H9 (cell line): Measurements from ENCODE around the gene FBXO42. TPM values are rescaled to one million over a fixed set of nuclear protein-coding genes. Genes with fewer than 3 reads are reported as not detected.
A peak's percentile ranks its signal among the peaks of the same experiment; 100 is the strongest.

Experiments used
- DNase-seq: peaks from one replicate; pipeline ENCODE4 v3.0.0-alpha.2; 2017
- H2AFZ ChIP-seq: one replicate; pipeline ENCODE4 v1.6.1; 2013; ENCODE audit warnings: mild to moderate bottlenecking, low read length, control low read depth, moderate library complexity
- H2AK5ac ChIP-seq: 2 replicates; pipeline ENCODE4 v1.6.1; 2013; ENCODE audit warnings: low read length, control low read depth, mixed read lengths; ENCODE audit not compliant: insufficient read length
- H2BK120ac ChIP-seq: one replicate; pipeline ENCODE4 v1.6.1; 2013; ENCODE audit warnings: low read depth, mild to moderate bottlenecking, low read length, control low read depth, inconsistent platforms; ENCODE audit not compliant: poor library complexity, severe bottlenecking
- H2BK12ac ChIP-seq: 2 replicates; pipeline ENCODE4 v1.6.1; 2013; ENCODE audit warnings: low read length, control low read depth, mixed read lengths, low read depth; ENCODE audit not compliant: insufficient read length
- H2BK15ac ChIP-seq: 2 replicates; pipeline ENCODE4 v1.6.1; 2013; ENCODE audit warnings: low read depth, low read length, control low read depth
- H2BK20ac ChIP-seq: one replicate; pipeline ENCODE4 v1.6.1; 2013; ENCODE audit warnings: low read depth, mild to moderate bottlenecking, low read length, control low read depth, inconsistent platforms; ENCODE audit not compliant: poor library complexity, severe bottlenecking
- H2BK5ac ChIP-seq: 2 replicates; pipeline ENCODE4 v1.6.1; 2013; ENCODE audit warnings: low read length, control low read depth, mixed read lengths; ENCODE audit not compliant: insufficient read length
- H3K14ac ChIP-seq: 2 replicates; pipeline ENCODE4 v1.6.1; 2013; ENCODE audit warnings: low read length, control low read depth; ENCODE audit not compliant: insufficient read depth
- H3K18ac ChIP-seq: 2 replicates; pipeline ENCODE4 v1.6.1; 2013; ENCODE audit warnings: low read depth, mild to moderate bottlenecking, mixed read lengths, low read length, control low read depth; ENCODE audit not compliant: insufficient read length
- H3K23ac ChIP-seq: 2 replicates; pipeline ENCODE4 v1.6.1; 2013; ENCODE audit warnings: low read length, control low read depth, mixed read lengths, low read depth; ENCODE audit not compliant: insufficient read length
- H3K23me2 ChIP-seq: 2 replicates; pipeline ENCODE4 v1.6.1; 2013; ENCODE audit warnings: low read depth, mild to moderate bottlenecking, mixed read lengths, low read length, control low read depth; ENCODE audit not compliant: insufficient read length, poor library complexity, severe bottlenecking
- H3K27ac ChIP-seq: 2 replicates; pipeline ENCODE4 v1.5.1; 2013; ENCODE audit warnings: low read length, control low read depth, mixed read lengths, low read depth; ENCODE audit not compliant: insufficient read length
- H3K27me3 ChIP-seq: 2 replicates; pipeline ENCODE4 v1.6.1; 2013; ENCODE audit warnings: low read length, control low read depth, inconsistent platforms; ENCODE audit not compliant: insufficient read depth
- H3K4ac ChIP-seq: 2 replicates; pipeline ENCODE4 v1.6.1; 2013; ENCODE audit warnings: low read depth, mild to moderate bottlenecking, control low read depth, inconsistent platforms, low read length, moderate library complexity
- H3K4me1 ChIP-seq: 2 replicates; pipeline ENCODE4 v1.6.1; 2013; ENCODE audit warnings: low read length, control low read depth, inconsistent platforms; ENCODE audit not compliant: insufficient read depth
- H3K4me2 ChIP-seq: 2 replicates; pipeline ENCODE4 v1.6.1; 2013; ENCODE audit warnings: low read length, control low read depth, mixed read lengths; ENCODE audit not compliant: insufficient read length, insufficient read depth
- H3K56ac ChIP-seq: 2 replicates; pipeline ENCODE4 v1.6.1; 2013; ENCODE audit warnings: low read depth, mild to moderate bottlenecking, mixed read lengths, low read length, control low read depth; ENCODE audit not compliant: insufficient read length
- H3K79me1 ChIP-seq: 2 replicates; pipeline ENCODE4 v1.6.1; 2013; ENCODE audit warnings: low read depth, mild to moderate bottlenecking, moderate library complexity, low read length, control low read depth, inconsistent platforms; ENCODE audit not compliant: insufficient read depth, poor library complexity, severe bottlenecking
- H3K79me2 ChIP-seq: 2 replicates; pipeline ENCODE4 v1.6.1; 2013; ENCODE audit warnings: low read length, control low read depth, inconsistent platforms; ENCODE audit not compliant: insufficient read depth
- H3K9ac ChIP-seq: 2 replicates; pipeline ENCODE4 v1.6.1; 2013; ENCODE audit warnings: low read length, control low read depth, mixed read lengths; ENCODE audit not compliant: insufficient read length; ENCODE audit errors: extremely low read depth
- H3K9me3 ChIP-seq: one replicate; pipeline ENCODE4 v1.6.1; 2013; ENCODE audit warnings: low read depth, low read length, inconsistent platforms; ENCODE audit not compliant: control insufficient read depth
- H3T11ph ChIP-seq: one replicate; pipeline ENCODE4 v1.6.1; 2013; ENCODE audit warnings: mild to moderate bottlenecking, low read length, control low read depth, inconsistent platforms
- H4K20me1 ChIP-seq: one replicate; pipeline ENCODE4 v1.6.1; 2013; ENCODE audit not compliant: control insufficient read depth, insufficient read length, insufficient read depth
- H4K5ac ChIP-seq: 2 replicates; pipeline ENCODE4 v1.6.1; 2013; ENCODE audit warnings: low read depth, mild to moderate bottlenecking, mixed read lengths, low read length, control low read depth; ENCODE audit not compliant: insufficient read length
- H4K8ac ChIP-seq: replicated peaks from 2 replicates; pipeline ENCODE4 v1.6.1; 2013; ENCODE audit warnings: low read length, control low read depth, mixed read lengths, low read depth; ENCODE audit not compliant: insufficient read length
- H4K91ac ChIP-seq: 2 replicates; pipeline ENCODE4 v1.6.1; 2013; ENCODE audit warnings: low read depth, mild to moderate bottlenecking, moderate library complexity, mixed read lengths, low read length, control low read depth; ENCODE audit not compliant: insufficient read length
- H3K27ac Mint-ChIP-seq, 3 experiments: 2 replicates in 2 of 3; 3 replicates in 1 of 3; pipeline ENCODE4 v1.8.0; 2020 to 2021; ENCODE audit warnings: mixed read lengths in 3 of 3, mild to moderate bottlenecking in 1 of 3, moderate library complexity in 1 of 3
- H3K27me3 Mint-ChIP-seq: 2 replicates; pipeline ENCODE4 v1.8.0; 2021; ENCODE audit warnings: low read depth, mild to moderate bottlenecking, moderate library complexity, mixed read lengths
- H3K36me3 Mint-ChIP-seq, 3 experiments: 2 replicates in 2 of 3; 3 replicates in 1 of 3; pipeline ENCODE4 v1.8.0; 2020 to 2021; ENCODE audit warnings: low read depth in 3 of 3, mixed read lengths in 3 of 3; ENCODE audit not compliant: insufficient read depth in 1 of 3
- H3K4me1 Mint-ChIP-seq, 2 experiments: 2 replicates each; pipeline ENCODE4 v1.8.0; 2020; ENCODE audit warnings: mixed read lengths in 2 of 2
- H3K4me3 Mint-ChIP-seq, 2 experiments: 2 replicates in 1 of 2; 3 replicates in 1 of 2; pipeline ENCODE4 v1.8.0; 2020 to 2021; ENCODE audit warnings: mild to moderate bottlenecking in 2 of 2, mixed read lengths in 2 of 2, moderate library complexity in 1 of 2
- H3K9me3 Mint-ChIP-seq, 2 experiments: 2 replicates in 1 of 2; 3 replicates in 1 of 2; pipeline ENCODE4 v1.8.0; 2020; ENCODE audit warnings: mild to moderate bottlenecking in 2 of 2, mixed read lengths in 2 of 2, moderate library complexity in 1 of 2
- WGBS: extraction: QIAGEN DNeasy Blood & Tissue Kit; methylation state at CpG from one replicate; pipeline ENCODE4 v1.1.7; 2013; ENCODE audit warnings: missing lambda C conversion rate, low lambda C conversion rate, mixed read lengths; ENCODE audit not compliant: insufficient read length; ENCODE audit errors: extremely low coverage; 5-methylcytosine and 5-hydroxymethylcytosine counted together
- total RNA-seq: library from RNA; stranded (reverse); gene quantifications from 2 replicates; pipeline ENCODE4 v1.2.1, GENCODE V29; 2021
- TF ChIP-seq, protein P1 (sequence below): fragments of 200-600 bp; sonication (generic); conservative IDR thresholded peaks from 3 replicates; pipeline ENCODE4 v1.8.0; 2021; ENCODE audit warnings: antibody characterized with exemption, mild to moderate bottlenecking

FBXO42 gene
- total RNA-seq, 1 experiment from 2014 or later, result 17.4 TPM

DNA sequence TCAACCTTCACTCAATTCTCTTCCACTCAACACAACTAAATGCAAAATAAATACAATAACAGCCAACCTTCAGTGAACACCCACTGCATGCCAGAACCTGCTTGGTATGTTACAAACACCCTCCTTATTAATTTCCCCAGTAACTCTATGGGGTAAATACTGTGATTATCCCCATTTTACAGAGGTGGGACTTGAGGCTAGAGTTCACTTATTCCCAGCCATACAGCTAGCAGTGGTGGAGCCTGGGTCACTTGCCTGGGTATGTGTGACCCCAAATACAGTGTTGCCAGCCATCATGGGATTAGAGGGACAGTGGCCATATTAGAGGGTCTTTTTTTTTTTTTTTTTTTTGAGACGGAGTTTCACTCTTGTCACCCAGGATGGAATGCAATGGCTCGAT, 116.9 kb downstream of the FBXO42 start:
- H2BK12ac ChIP-seq, result no peak overlapping the region
- no peak overlapping the region for H2AFZ ChIP-seq
- H3K9me3 ChIP-seq, result no peaks in the 10 kb centered on the region
- Mint-ChIP-seq H3K36me3 (no peaks in the 10 kb centered on the region; a peak in 1 of 7 replicates), H3K27ac (no peak overlapping the region), H3K4me3 (peak overlapping the region in 1 of 2 experiments; percentile 22; a peak in 1 of 5 replicates), H3K27me3 (peaks cover 5% of the 10 kb centered on the region), H3K4me1 (peaks cover 6 to 13% of the 10 kb centered on the region in 2 experiments), H3K9me3 (no peaks in the 10 kb centered on the region; a peak in 2 of 5 replicates)
- H3K14ac ChIP-seq, result no peak overlapping the region
- H3K79me1 ChIP-seq, result no peaks in the 10 kb centered on the region
- no peak overlapping the region for H2BK20ac ChIP-seq
- no peak overlapping the region for H4K8ac ChIP-seq
- H4K91ac ChIP-seq, result no peak overlapping the region
- H3K79me2 ChIP-seq, result no peaks in the 10 kb centered on the region
- TF ChIP-seq, protein P1, sequence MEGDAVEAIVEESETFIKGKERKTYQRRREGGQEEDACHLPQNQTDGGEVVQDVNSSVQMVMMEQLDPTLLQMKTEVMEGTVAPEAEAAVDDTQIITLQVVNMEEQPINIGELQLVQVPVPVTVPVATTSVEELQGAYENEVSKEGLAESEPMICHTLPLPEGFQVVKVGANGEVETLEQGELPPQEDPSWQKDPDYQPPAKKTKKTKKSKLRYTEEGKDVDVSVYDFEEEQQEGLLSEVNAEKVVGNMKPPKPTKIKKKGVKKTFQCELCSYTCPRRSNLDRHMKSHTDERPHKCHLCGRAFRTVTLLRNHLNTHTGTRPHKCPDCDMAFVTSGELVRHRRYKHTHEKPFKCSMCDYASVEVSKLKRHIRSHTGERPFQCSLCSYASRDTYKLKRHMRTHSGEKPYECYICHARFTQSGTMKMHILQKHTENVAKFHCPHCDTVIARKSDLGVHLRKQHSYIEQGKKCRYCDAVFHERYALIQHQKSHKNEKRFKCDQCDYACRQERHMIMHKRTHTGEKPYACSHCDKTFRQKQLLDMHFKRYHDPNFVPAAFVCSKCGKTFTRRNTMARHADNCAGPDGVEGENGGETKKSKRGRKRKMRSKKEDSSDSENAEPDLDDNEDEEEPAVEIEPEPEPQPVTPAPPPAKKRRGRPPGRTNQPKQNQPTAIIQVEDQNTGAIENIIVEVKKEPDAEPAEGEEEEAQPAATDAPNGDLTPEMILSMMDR, result no peak
- no peak overlapping the region for H2BK120ac ChIP-seq
- H3K23me2 ChIP-seq, result peaks cover 6% of the 10 kb centered on the region
- H3K4me2 ChIP-seq, result no peak overlapping the region
- no peak overlapping the region for H2AK5ac ChIP-seq
- H3K4me1 ChIP-seq, result 0 out of 2 replicates have a peak, but pooled peaks cover 5% of the 10 kb centered on the region
- H2BK5ac ChIP-seq, result no peak overlapping the region
- H2BK15ac ChIP-seq, result no peak overlapping the region
- H3K27me3 ChIP-seq, result no peaks in the 10 kb centered on the region
- H3K9ac ChIP-seq, result no peak overlapping the region
- no peak overlapping the region for H3T11ph ChIP-seq
- no peak overlapping the region for H3K23ac ChIP-seq
- H4K5ac ChIP-seq, result no peak overlapping the region
- no peak for DNase-seq
- H3K18ac ChIP-seq, result no peak overlapping the region
- no CpG with 5 or more reads among the region's 2 CpGs for WGBS
- H3K56ac ChIP-seq, result no peak overlapping the region
- no peaks in the 10 kb centered on the region for H4K20me1 ChIP-seq
- no peak overlapping the region for H3K27ac ChIP-seq
- no peak overlapping the region for H3K4ac ChIP-seq
